ENCODE results near the gene KRT25.

DNA sequence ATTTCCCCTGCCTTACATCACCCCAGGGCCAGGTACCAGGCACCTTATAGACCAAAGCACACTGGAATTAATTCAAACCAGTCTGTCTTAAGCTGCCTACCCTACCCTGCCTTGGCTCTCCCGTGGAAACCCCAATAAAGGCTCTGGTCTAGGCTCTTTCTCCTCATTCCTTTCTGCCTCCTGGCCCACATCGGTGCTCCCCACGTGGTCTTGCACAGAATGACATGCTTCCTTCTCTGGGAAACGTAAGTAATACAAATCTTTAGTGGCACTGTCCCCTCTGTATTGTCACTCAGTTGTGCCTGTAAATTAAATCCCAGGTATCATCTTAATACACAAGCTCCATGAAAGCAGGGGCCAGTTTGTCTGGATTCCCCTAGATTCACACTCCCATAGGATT lies 16.6 kb downstream of the KRT25 start:
- TF ChIP-seq GRHL2 (CRISPR knock-in tag; IDR thresholded peaks at IDR 0.05; ENCODE audit: insufficient replicate concordance, severe bottlenecking) (no peak), TCF7 (CRISPR knock-in tag; IDR thresholded peaks at IDR 0.05; ENCODE audit: low read depth) (no peak)
- TF ChIP-seq, protein P1, sequence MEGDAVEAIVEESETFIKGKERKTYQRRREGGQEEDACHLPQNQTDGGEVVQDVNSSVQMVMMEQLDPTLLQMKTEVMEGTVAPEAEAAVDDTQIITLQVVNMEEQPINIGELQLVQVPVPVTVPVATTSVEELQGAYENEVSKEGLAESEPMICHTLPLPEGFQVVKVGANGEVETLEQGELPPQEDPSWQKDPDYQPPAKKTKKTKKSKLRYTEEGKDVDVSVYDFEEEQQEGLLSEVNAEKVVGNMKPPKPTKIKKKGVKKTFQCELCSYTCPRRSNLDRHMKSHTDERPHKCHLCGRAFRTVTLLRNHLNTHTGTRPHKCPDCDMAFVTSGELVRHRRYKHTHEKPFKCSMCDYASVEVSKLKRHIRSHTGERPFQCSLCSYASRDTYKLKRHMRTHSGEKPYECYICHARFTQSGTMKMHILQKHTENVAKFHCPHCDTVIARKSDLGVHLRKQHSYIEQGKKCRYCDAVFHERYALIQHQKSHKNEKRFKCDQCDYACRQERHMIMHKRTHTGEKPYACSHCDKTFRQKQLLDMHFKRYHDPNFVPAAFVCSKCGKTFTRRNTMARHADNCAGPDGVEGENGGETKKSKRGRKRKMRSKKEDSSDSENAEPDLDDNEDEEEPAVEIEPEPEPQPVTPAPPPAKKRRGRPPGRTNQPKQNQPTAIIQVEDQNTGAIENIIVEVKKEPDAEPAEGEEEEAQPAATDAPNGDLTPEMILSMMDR (IDR thresholded peaks at IDR 0.05), result no peak
- TF ChIP-seq, protein P2, sequence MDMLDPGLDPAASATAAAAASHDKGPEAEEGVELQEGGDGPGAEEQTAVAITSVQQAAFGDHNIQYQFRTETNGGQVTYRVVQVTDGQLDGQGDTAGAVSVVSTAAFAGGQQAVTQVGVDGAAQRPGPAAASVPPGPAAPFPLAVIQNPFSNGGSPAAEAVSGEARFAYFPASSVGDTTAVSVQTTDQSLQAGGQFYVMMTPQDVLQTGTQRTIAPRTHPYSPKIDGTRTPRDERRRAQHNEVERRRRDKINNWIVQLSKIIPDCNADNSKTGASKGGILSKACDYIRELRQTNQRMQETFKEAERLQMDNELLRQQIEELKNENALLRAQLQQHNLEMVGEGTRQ (CRISPR knock-in tag; IDR thresholded peaks at IDR 0.05), result no peak
- TF ChIP-seq, protein P3, sequence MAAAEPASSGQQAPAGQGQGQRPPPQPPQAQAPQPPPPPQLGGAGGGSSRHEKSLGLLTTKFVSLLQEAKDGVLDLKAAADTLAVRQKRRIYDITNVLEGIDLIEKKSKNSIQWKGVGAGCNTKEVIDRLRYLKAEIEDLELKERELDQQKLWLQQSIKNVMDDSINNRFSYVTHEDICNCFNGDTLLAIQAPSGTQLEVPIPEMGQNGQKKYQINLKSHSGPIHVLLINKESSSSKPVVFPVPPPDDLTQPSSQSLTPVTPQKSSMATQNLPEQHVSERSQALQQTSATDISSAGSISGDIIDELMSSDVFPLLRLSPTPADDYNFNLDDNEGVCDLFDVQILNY (CRISPR knock-in tag; IDR thresholded peaks at IDR 0.05), result no peak
- TF ChIP-seq, protein P4, sequence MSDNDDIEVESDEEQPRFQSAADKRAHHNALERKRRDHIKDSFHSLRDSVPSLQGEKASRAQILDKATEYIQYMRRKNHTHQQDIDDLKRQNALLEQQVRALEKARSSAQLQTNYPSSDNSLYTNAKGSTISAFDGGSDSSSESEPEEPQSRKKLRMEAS (CRISPR knock-in tag; IDR thresholded peaks at IDR 0.05), result no peak
